ENCODE results near the gene BOLL.
"Not testable (repeated sequence)": the region's sequence is repeated elsewhere in the genome, so short reads cannot be mapped to it uniquely, and the experiment has no call there.

Gene BOLL, protein sequence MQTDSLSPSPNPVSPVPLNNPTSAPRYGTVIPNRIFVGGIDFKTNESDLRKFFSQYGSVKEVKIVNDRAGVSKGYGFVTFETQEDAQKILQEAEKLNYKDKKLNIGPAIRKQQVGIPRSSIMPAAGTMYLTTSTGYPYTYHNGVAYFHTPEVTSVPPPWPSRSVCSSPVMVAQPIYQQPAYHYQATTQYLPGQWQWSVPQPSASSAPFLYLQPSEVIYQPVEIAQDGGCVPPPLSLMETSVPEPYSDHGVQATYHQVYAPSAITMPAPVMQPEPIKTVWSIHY

DNA sequence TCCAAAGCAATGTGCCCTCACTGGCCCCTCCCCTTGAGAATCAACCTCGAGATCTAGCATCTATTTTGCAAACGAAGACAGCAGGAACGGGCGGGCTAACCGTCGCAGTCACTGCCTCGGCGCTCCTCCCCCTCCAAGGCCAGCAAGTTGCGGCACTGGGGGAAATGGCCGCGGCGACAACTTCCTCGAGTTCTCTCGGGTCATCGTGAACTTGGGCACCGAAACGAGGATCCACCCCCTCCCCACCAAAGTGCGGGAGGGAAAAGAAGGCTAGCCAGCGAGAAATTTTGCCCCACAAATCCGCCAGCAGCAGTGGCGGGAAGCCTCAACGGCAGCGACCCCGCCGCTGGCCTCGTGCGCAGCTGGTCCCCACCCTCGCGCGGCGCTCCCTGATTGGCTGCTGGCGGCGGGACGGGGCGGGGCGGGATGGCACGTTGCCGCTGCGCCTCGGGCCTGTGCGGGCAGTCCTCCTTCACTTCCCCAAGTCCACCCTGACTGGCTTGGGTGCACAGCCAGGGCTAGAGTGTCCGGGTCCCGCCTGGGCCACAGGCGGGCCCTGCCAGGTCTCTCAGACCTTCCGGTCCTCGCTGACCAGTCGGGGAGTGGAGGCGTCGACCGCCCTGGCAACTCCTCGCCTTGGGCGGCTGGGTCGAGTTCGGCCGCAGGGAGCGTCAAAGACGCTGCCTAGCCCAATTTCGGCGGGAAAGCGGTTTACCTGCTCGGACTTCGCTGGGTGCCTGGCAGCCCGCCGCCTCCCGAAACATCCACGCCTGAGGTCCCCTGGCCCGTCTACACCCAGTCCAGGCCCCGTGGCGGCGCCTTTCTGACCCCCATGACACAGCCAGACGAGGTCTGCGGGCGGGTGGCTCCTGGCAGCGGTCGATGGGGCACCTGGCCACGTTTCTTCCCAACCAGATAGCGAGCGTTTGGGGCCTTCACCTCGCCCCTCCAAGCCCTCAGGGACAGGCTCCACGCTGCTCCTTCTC is at the start of gene BOLL:
Gene BOLL (minus strand): TSS at position 364 of the 986 bp plus-strand sequence. CDS start 3,469 bp downstream, outside the sequence.
- no peak for DNase-seq

- DNase-seq, result not testable (repeated sequence)
These were observed 49.7 kb upstream of the BOLL start for GRCh38 chr2:197834771-197835170.

DNA sequence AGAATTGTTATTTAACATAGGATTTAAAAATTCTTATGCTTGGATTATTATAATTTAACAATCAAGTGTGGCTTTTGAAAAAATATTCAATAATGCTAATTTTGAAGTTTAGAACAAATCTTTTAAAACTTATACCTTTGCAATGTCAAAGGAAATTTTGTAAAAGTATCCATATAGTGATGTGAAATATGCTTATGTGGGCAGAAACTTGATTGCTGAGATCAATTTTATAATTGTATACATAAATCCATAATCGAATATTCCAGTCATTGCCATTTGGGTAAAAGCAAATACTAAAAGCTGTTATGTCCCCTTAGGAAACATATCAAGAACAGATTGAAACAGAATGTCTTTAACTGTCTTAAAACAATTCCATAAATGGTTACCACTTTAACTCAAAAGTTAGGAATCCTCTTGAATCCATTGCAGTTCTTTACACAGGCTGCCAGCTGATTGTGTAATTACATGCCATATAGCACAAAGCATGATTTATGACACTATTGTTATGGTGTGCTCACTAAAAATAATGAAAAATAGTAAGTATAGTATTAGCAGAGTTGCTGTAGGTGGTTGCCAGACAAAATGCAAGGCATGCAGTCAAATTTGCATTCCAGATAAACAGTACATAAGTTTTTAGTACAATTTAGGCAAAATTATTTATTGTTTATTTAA is 43.5 kb upstream of the BOLL start:
- no peak for DNase-seq

DNA sequence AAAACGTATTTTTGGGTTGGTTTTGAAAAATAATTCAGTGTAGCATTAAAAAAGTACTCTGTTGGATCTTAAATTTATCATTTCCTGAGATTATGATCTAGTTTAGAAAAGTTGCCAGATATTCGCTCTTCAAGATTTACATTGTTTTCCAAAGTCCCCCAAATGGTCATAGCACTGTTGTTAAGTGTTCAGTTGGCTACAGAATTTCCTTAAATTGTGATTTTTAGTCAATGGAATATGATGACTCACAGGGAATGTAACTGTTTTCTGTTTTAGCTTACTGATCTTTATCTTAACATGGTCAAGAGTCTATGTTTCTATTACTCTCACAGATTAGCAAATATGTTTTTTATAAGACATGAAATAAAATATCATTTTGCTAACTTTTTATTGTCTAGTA is 42.5 kb upstream of the BOLL start:
- DNase-seq, result no peak

- DNase-seq, result no peak
These were observed 37.2 kb upstream of the BOLL start for GRCh38 chr2:197822333-197822732.

DNA sequence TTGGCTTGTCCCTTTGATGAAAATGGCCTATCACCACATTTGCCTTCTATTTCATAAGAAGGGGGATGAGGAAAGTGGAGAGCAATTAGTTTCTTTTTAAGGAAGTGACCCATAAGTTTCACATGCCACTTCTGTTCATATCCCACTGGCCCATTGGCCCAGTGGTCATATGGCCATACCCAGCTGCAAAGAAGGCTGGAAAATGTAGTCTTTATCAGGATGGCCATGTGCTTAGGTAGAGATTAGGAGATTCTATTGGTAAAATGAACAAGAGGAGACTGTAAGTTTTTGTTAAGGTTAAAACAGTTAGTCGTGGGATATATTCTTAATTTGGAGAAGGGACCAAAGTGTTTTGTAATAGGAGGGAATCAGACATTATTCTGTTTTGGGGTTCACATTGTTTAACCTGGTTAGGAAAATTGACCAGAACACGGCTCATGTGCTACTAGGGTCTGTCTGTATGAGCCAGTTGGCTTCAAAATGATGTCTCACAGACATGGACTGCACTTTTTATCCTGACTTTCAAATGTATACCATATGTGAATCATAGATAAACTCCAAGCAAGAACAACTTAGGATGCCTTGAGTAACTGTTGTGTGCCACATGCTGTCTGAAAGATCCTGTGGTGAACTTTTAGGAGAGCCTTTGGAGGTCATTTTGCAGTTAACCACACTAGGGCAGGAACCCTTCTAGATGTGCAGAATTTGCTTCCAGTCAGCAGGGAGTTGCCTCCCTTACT is 36.6 kb upstream of the BOLL start:
- no peak for DNase-seq

- DNase-seq, result no peak
These were observed 29.4 kb upstream of the BOLL start for GRCh38 chr2:197814526-197814925.

DNA sequence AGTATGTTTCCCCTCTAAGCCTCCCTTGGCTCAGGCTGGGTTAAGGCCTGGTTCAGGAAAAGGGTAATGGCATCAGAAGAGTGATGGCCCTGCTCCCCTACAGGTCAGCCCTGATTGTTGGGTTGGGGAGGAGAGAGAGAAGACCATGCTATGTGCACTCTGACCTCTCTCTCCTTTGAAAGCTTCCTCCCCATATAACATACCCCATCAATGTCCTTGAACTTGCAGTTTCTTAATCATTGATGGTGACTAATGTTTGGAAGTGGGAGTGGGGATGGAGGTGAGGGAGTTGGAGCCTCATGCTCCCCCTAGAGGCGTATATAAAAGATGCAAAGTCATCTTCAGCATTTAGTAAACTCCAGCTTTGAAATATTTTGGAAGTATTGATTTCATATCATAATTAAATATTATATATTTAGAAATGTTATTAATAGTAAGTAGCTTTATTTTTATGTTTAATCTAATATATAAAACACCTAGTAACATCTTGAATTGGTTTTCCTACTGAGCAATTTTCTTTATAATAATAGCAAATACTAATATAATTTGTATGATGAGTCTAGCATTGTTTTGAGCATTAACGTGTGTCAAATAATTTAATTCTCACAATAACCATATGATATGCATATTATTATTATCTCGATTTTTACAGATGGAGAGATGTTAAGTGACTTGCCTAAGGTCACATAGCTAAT is 28.1 kb upstream of the BOLL start:
- DNase-seq, result peak; percentile 28

GRCh38 chr2:197810491-197810890 is 25.4 kb upstream of the BOLL start:
- no peak for DNase-seq

GRCh38 chr2:197810016-197810415 is 24.9 kb upstream of the BOLL start:
- DNase-seq, result no peak

- no peak for DNase-seq
These were observed 23.9 kb upstream of the BOLL start for GRCh38 chr2:197809064-197809463.

- no peak for DNase-seq
These were observed 20.9 kb upstream of the BOLL start for GRCh38 chr2:197805715-197806633.

DNA sequence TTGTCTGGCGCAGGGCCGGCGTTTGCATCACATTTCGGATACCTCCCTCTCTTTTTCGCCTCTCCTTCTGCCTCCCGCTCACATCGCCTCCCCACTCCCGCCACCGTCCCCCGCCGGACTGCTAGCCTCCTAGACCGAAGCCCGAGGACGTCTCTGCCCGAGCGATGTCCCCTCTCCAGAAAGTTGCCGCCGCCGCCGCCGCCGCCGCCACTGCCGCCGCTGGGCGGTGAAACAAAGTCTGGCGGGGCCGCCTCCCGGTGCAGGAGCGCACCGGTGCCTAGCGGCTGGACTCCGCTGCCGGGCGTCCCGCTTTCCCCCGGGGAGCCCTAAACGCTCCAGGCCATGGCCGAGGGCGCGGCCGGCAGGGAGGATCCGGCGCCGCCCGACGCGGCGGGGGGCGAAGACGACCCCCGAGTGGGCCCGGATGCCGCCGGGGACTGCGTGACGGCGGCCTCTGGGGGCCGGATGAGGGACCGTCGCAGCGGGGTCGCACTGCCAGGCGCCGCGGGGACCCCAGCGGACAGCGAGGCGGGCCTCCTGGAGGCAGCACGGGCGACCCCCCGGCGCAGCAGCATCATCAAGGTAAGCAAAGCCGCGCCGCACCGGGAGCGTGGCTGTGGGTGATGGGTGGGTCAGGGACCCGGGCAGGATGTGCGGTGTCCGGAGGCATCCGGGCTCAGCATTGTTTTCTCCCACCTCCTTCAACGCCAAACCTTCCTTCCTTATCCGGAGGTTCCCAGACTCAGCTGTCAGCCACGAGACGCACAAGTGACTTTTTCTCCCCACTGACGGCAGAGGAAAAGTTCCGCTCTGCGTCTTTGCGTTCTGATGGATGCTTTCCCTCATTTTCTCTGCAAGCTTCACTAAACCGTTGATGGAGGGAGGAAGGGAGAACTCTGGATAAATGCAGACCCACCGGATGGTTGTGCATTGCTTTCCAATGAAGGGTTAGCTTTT is 19.9 kb upstream of the BOLL start:
- no peak for DNase-seq

- DNase-seq, result peak; percentile 91
These were observed 19.1 kb upstream of the BOLL start, which contains the start of gene PLCL1 for GRCh38 chr2:197804049-197804757. TSS of gene PLCL1 (plus strand) at chr2:197804593.

DNA sequence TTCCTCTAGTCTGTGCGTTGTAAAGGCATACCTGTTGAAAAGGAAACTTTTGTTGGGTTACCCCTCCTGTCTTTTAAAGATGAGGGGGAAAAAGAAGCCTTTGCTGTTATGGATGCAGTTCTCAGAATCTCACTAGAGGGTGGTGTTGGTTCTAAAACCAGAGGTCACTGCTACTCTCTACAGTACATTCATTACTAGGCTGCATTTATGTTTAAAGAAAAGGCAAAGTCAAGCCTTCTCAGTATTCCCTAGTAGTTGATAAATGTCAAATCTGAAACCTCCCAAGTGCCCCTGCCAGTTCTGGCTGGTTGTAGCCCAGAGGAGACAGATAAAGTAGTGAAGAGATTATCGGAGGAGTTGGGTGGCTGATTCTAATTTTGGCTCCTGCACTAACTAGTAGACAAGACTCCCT is 17.9 kb upstream of the BOLL start:
- DNase-seq, result peak; percentile 62

GRCh38 chr2:197801033-197801432 is 15.9 kb upstream of the BOLL start:
- DNase-seq, result no peak

DNA sequence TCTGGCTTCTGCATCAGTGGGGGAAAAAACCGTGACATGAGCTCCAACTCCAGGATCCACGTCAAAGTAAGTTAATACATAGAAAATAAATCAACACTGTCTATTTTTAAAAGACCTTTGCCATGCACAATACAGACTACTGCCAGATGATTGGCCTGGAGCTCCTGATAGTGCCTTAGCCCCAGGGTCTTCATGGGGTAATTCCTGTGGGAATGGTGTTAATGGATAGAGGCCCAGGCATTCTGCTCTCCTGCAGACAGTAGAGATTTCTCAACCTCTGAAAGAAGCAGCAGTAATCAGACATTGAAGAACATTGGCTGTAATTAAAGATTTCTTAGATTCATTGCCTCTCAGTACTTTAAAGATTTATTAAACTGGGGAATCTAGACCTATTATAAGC is 15.0 kb upstream of the BOLL start:
- no peak for DNase-seq

DNA sequence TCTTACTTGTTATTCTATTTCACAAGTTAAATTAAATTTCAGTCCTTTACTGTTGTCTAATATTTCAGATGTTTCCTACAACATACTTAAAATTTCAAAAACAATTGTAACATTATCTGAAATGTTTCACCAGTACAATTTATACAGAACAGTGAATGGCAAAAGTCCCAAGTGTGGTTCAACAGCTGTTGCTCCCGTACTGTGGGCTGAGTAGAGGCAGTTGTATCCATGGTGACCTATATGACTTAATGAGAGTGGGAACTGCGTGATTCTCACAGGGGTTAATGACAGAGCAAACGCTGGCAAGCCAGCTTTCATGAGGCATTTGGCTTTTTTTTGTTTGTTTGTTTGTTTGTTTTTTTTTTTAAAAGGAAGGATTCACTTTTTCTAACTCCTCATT is 13.9 kb upstream of the BOLL start:
- no peak for DNase-seq

DNA sequence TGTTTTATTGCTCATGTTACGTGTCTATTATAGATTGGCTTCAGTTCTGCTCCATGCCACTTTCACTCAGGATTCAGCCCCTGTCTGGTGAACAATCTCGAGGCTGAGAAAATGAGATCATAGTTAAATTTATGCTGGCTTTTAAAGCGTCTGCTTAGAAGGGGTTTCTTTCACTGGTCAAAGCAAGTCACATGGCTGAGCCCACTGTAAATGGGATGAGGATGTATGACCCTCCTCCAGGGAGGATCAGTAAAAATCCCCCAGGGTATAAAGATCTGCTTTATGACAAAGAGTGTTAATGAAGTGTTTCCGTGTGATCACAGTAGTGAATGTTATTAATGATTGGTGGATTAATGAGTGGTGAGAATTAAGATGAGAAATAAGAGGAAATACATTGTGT is 13.1 kb upstream of the BOLL start:
- no peak for DNase-seq

All from hematopoietic multipotent progenitor cell treated with erythropoietin and hydrocortisone succinate and interleukin-3 and kit ligand, for 8 days (in vitro differentiated cells).